Stromal cell of bone marrow (primary cell): ENCODE measurements around the gene SPATA9.
A peak's percentile ranks its signal among the peaks of the same experiment; 100 is the strongest.
"Not testable (repeated sequence)": the region's sequence is repeated elsewhere in the genome, so short reads cannot be mapped to it uniquely, and the experiment has no call there.

ENCODE experiments used
- DNase-seq: peaks from one replicate; pipeline ENCODE4 v3.0.0-alpha.2; 2012; ENCODE audit warnings: low read depth

SPATA9 gene

DNA sequence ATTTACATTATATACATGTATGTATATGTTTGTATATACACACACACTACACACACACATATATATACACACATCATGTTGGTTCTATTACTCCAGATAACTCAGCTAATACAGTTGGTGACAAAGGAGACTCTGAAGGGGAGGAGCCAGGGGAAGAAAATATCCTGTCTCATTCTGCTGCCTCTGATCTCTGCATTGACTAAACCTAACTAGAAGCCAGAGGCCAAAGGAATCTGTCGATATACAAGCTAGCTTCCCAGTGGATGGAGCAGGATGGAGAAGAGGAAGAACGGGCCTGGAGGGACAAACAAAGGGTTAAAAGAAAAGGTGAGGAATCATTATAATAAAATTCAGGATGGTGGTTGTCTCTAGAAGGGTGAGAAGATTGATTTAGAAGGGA, 34.6 kb upstream of the SPATA9 start:
- DNase-seq: no peak

DNA sequence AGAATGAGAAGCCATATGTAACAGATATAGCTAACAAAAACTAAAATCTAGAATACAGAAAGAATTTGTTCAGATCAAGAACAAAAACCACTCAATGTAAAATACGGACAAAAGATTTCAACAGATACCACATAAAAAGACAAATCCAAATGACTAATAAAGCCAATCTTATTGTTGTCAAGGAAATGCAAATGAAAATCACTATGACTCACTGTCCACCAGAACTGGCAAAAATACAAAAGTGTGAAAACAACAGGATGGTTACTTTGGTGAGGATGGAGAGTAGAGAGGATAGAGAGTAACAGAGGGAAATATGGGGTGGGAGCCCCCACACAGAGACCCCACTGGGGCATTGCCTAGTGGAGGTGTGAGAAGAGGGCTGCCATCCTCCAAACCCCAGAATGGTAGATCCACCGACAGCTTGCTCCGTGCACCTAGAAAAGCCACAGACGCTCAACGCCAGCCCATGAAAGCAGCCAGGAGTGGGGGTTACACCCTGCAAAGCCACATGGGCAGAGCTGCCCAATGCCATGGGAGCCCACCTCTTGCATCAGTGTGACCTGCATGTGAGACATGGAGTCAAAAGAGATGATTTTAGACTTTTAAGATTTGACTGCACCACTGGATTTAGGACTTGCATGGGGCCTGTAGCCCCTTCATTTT, 33.1 kb upstream of the SPATA9 start:
- peak; percentile 79 for DNase-seq

DNA sequence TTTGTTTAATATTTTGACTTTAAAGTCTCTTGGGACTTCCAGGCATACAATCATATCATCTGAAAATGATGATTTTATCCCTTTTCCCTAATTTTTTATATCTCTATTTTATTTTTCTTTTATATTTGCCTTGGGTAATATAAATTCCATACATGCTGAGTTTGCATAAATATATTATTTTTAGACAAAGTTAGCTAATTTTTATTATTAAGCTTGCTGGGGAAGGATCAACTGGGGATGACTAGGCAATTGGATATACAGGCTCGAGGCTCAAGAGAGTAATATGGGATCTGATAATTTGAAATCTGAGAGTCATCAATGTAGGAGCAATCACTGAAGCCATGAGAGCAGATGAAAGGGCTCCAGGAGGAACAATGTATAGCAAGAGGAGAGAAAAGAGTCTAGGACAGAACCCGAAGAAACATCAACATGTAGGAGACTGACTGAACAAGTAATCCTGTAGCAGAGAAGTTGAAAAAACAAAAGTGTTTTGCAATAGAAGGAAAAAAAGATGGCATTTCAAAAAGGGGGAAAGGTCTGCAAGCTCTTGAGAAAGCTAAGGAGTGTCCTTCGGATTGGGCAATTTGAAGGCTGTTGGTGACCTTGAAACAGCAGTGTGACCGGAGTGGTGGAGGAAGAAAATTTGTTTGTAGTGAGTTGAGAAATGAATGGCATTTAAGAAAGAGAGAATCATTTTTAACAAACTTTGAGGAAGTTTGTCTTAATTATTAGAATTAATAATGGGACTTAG, 31.3 kb upstream of the SPATA9 start:
- no peak for DNase-seq

DNA sequence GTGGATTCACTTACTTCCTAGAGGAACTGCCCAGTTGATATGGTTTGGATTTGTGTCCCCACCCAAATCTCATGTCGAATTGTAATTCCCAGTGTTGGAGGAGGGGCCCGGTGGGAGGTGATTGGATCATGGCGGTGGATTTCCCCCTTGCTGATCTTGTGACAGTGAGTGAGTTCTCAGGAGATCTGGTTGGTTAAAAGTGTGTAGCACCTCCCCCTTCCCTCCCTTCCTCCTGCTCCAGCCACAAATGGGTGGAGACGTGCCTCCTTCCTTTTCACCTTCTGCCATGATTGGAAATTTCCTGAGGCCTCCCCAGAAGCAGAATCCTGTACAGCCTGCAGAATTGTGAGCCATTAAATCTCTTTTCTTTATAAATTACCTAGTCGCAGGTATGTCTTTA, 30.5 kb upstream of the SPATA9 start:
- not testable (repeated sequence) for DNase-seq

DNA sequence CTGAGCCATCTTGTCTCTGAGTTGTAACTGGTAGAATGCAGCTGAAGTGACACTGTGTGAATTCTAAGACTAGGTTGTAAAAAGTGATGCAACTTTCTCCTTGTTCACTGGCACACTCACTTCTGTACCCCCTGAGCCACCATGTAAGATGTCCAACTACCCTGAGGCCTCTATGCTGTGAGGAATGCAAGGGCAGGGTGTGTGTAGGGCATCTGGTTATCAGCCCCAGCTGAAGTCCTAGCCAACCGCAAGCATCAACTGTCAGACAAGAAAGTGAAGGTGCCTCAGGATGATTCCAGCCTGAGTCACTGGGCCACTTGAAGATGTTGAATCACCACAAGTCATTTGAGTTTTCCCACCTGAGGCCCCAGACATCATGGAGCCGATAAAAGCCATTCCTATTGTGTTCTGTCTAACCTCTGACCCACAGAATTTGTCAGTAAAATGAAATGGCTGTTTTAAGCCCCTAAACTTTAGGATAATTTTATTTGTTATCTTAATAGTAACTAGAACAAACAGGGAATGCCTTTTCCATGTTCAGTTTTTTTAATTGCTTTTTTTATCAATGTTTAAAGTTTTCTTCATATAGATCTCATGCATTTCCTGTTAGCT, 29.7 kb upstream of the SPATA9 start:
- no peak for DNase-seq

DNA sequence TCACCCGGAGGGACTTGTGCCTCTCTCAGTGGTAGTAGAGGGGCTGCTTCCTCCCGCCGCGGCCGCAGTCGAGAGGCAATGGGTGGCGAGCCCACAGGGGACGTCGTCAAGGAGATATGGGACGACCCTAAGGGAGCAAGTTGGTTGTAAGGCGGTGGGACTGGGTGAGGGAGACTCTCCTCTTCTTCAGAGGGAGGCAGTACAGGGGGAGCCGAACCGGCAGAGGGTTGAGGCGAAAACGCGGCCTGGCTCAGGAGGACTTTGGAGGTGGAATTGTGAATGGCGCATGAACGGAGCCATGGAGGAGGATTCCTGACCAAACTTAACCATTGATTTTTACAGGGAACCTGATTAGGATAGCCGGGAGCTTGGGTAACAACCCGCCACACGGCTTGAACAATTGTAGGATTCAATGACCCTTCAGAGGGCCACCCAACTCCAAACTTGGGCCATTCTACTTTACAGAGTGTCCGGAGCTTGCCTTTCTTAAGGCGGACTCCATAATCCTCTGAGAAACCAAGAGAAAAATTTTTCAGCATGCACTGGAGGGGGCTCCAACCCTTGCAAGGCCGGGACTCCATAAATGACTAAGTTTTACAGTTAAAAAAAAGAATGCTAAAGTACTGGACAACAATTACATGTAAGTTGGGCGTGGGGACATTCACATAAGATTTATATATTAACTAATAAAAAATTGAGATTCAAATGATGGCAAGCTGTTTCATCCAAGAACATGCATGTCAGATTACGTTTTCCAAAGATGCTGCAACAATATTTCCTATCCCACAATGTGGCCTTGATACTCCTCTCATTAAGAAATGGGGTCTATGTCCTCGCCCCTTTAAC, 28.9 kb upstream of the SPATA9 start:
- no peak for DNase-seq

DNA sequence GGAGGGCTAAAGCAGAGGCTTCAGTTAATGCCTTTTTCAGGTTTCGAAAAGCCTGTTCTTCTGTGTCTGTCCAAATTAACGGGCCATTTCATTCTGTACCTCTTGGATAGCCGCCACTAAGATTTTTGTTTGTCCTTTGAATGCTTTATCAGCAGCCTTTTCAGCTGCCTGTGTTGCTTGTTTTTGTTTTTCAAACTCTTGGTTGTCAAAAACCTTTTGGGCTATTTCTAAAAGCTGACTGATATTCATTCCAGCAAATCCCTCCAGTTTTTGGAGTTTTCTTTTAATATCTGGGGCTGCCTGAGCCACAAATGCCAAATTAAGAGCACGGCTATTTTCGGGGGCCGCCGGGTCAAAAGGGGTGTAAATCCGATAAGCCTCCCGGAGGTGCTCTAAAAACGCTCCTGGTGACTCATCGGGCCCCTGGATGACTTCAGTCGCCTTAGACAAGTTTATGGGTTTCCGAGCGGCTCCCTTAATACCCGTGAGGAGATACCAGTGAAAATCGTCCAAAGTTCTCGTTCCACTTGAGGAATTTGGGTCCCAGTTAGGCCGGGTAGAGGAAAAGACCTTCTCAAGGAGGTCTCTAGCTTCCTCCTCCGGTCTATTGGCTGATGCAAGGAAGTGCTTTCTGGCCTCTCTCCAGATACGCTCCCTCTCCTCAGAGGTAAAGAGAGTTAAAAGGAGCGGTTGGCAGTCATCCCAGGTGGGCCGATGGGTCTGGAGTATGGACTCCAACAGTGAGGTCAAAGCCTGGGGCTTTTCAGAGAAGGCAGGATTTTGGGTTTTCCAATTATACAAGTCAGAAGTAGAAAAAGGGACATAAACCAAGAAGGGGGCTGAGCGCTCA, 28.1 kb upstream of the SPATA9 start:
- DNase-seq: not testable (repeated sequence)

DNA sequence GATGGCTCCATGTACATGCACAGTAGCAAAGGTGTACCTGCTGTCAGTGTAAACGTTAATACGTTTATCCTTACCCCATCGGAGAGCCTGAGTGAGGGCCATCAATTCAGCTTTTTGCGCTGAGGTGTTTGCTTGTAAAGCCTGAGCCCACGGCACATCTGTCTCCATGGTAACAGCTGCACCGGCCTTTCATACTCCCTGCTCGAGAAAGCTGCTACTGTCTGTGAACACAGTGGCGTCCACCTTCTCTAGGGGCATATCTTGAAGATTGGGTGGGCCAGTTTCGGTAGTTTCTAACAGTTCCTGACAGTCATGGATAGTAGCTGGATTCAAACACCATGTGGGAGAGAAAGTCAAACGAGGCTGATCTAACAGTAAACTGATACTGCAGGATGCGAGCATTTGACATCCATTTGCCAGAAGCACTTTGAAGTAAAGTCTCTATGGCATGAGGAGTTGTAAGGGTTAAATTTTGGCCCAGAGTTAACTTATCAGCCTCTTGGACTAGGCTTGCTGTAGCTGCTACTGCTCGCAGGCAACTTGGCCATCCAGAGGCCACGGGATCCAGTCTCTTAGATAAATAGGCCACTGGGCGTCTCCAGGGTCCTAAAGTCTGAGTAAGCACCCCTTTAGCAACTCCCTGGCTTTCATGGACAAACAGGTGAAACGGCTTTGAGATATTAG, 27.3 kb upstream of the SPATA9 start:
- no peak for DNase-seq

DNA sequence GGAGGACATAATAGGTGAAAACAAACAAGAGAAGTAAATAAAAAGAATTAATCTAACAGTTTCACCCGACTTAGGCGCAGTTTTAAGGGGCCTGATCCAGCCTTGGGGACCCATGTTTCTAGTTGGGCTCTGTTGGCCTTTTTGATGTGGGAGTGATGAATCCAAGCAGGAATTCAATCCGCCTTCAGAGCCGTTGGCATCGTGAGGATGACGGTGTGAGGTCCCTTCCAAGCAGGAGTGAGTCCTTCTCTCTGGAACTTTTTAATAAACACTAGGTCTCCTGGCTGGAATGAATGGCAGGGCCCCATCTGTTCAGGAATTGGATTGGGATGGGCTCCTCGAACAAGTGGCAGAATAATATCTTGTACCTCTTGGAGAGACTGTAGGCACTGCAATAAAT, 26.1 kb upstream of the SPATA9 start:
- DNase-seq: no peak

DNA sequence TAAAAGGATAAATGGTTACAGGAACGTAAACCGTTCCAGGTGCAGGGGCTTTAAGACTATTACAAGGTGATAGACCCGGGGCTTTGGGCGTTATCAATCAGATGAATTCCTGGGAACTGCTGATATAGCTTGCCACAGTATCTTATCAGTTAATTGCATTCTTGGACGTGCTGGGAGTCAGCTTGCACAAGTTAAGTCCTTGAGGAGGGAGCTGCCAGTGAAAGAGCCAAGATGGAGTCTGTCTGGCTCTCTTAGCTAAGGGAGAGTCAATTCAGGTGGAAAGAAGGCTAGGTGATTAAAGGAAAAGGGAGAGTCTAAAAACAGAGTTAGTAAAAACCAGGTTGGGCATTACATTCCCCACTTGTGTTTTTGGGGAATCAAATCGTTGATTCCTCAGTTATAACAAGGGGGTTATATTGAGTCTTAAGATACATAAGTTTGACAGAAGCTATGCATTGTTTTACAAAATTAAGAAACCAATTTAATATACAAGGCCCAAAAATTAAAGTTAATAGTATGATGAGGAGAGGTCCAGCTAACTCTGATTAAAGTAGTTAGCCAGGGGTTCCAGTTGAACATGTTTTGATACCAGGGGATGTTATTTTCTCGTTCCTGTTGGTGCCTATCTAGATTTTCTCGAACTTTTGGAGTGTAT, 24.9 kb upstream of the SPATA9 start:
- DNase-seq: not testable (repeated sequence)

DNA sequence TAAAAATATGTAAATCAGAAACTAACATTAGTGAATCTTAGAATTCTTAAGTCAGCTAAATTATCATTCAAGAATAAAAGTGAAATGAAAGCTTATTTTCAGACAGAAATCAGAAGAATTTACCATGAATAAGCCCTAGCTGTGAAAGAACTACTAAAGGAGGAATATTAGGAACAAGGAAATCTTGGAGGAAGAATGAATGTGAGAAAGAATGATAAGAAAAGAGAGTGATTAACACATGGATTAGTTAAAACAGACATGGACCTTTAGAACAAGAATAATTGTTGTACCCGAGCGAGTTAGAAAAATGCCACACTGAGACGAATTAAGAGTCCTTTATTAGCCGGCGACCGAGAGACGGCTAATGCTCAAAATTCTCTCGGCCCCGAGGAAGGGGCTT, 24.3 kb upstream of the SPATA9 start:
- DNase-seq: no peak

DNA sequence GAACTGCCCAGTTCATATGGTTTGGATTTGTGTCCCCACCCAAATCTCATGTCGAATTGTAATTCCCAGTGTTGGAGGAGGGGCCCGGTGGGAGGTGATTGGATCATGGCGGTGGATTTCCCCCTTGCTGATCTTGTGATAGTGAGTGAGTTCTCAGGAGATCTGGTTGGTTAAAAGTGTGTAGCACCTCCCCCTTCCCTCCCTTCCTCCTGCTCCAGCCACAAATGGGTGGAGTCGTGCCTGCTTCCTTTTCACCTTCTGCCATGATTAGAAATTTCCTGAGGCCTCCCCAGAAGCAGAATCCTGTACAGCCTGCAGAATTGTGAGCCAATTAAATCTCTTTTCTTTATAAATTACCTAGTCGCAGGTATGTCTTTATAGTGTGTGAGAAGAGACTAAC, 23.4 kb upstream of the SPATA9 start:
- DNase-seq: not testable (repeated sequence)

DNA sequence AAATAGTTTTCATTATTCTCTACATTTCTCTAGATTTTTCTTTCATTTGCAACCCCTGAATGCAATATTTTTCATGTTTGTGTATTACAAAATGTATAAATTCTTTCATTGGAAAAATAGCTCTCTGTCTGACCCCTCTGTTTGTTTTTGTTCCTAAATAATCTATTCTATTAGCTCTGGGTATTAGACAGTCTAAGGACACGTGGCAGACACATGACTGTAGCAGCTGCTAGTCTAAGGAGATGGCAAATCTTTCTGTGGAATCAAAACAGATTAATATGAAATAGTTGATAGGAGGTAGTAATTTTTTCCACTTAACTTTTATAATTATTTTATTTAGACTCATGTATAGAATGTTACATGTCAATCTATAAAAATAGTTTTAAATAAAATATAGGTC, 21.4 kb upstream of the SPATA9 start:
- DNase-seq: no peak

DNA sequence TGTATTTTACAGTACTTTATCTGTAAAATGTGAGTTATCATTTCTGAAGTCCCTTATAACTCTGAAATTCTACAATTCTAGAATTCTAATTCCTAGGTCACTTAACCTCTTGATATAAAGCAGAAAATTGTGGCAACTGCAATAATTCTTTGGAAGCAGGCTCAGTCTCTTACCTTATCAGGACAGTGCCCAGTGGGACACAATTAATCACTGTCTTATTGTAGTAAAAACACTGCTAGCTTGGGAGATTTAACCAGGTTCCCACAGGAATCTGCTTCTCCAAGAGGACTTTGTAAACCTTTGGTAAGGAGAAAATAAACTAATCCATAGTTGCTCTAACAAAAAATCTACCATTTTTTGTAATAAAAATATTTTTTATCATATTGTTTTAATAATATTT, 18.3 kb upstream of the SPATA9 start:
- DNase-seq: no peak

DNA sequence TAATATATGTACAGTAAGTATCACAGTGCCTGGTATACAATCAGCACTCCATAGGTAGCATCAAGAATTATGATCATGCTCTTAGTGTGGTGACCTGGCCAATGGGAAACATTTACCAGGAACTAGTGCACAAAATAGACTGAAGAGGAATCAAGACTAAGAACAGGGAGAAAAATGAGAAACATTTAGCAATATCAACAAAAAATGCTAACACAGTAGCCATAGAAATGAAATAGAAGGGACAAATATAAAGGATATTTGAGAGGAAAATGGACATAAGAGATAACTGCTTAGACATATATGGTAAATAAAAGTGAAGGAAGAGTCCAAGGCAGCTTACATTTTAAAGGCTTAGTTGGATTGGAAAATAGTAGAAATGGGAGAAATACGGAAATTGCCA, 16.5 kb upstream of the SPATA9 start:
- DNase-seq: no peak

DNA sequence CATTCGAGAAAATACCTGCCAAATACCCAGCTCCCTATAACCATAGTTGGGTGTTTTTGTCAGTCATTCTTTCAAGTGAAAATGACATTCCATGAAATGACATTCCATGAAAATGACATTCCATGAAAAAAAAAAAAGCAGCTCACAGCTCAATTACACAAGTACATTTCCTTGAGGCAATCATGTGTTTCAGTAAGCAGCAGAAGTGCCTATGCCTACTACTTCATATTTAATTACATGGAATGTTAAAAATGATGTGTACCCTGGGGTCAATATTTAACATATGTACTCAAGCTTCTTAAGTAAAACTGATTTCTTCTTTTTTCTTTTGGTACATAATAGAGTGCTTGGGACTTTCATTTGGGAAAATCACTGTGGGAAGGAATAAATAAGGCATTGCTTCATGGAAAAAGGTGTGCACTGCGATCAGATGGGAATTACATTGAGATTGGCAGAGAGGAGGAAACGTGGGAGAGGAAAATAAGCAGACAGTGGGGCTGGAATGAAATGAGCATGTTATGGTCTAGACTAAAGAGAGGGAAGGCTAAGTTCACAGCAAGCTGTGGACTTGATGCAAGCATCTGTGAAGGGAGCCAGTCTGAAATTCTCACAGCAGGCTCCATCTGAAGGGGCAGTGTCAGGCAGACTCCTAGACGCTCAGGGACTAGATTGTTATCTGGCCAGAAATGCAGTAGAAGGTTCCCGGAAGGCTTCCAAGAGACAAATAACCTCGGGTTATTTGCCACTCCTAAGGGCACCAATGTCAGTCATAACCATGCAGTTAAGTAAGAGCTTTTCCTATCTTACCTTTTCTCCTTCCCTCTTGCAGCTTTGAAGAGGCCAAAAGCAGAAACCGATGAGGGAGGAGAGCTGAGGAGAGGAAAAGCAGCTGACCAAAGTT, 15.2 kb upstream of the SPATA9 start:
- DNase-seq: no peak

DNA sequence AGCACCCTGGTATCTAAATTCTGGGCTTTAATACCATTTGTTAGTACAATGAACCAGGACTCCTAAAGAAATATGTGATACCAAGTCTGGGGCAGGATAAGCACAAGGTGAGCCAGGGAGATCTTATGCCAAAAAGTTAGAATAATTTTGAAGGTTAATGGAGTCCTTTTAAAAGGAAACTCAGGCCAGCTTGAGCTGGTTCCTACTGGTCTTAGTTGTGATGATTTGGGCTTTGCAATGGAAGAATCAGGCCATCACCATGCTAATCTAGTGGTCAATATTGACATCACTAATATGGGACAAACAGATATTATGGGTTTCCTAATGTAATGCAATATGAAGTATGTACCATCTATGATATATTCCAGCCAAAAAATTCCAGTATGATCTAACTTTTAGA, 7.5 kb upstream of the SPATA9 start:
- DNase-seq: no peak

DNA sequence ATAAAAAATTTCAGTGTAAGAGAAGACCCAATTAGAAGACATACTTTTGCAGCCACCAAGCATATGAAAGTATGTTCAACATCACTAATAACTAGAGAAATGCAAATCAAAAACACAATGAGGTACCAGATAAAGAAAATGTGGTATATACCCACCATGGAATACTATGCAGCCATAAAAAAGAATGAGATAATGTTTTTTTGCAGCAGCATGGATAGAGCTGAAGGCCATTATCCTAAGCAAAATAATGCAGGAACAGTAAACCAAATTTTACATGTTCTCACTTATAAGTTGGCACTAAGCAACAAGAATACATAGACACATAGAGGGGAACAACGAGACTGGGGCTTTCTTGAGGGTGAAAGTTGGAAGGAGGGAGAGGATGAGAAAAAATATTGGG, 6.9 kb upstream of the SPATA9 start:
- no peak for DNase-seq

DNA sequence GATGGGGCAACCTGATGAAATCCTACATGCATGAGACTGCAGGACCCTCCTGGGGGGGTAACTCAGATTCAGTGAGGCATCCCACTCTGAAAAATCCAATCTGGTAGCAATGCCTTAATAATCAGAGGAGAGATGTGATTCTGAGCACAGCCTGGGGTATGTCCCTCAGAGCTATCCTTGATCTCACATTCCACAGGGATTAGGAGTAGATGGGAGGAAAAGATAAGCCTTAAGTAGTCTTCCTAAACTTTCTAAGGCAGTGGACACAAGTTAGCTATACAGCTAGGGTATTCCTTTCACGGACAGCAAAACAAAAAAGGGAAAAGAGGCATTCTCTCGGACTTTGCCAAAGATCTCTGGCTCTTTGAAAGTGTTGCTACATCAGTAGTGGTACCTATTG, 3.9 kb upstream of the SPATA9 start:
- no peak for DNase-seq
